Neuronal stem cell (in vitro differentiated cells): ENCODE results near the gene SNAI3.

Experiments used
- DNase-seq: peaks from one replicate; pipeline ENCODE4 v3.0.0-alpha.2; 2013; ENCODE audit warnings: low spot score
- H2AFZ ChIP-seq: one replicate; pipeline ENCODE4 v1.6.1; 2013; ENCODE audit warnings: mild to moderate bottlenecking, low read length, inconsistent platforms
- H2AK5ac ChIP-seq: 2 replicates; pipeline ENCODE4 v1.6.1; 2013; ENCODE audit warnings: low read depth, mild to moderate bottlenecking, inconsistent platforms, low read length, moderate library complexity, mixed read lengths
- H2BK120ac ChIP-seq: 2 replicates; pipeline ENCODE4 v1.6.1; 2013; ENCODE audit warnings: low read depth, mild to moderate bottlenecking, inconsistent platforms, low read length, moderate library complexity, mixed read lengths
- H2BK12ac ChIP-seq: one replicate; pipeline ENCODE4 v1.6.1; 2013; ENCODE audit warnings: low read length, inconsistent platforms
- H2BK15ac ChIP-seq: 2 replicates; pipeline ENCODE4 v1.6.1; 2013; ENCODE audit warnings: mild to moderate bottlenecking, low read length, inconsistent platforms, mixed read lengths
- H2BK5ac ChIP-seq: one replicate; pipeline ENCODE4 v1.6.1; 2013; ENCODE audit warnings: inconsistent platforms, mild to moderate bottlenecking, low read length, moderate library complexity
- H3K14ac ChIP-seq: one replicate; pipeline ENCODE4 v1.6.1; 2013; ENCODE audit warnings: low read length, inconsistent platforms
- H3K18ac ChIP-seq: 2 replicates; pipeline ENCODE4 v1.6.1; 2013; ENCODE audit warnings: low read length, inconsistent platforms
- H3K23ac ChIP-seq: 2 replicates; pipeline ENCODE4 v1.6.1; 2013; ENCODE audit warnings: low read depth, mild to moderate bottlenecking, mixed read lengths, low read length, inconsistent platforms; ENCODE audit not compliant: poor library complexity
- H3K27ac ChIP-seq: replicated peaks from 3 replicates; pipeline ENCODE4 v1.5.1; 2013; ENCODE audit warnings: low read length, inconsistent platforms
- H3K27me3 ChIP-seq, 3 experiments: 2 replicates each; pipeline ENCODE4 v1.6.1; 2013; ENCODE audit warnings: low read length in 3 of 3, mild to moderate bottlenecking in 2 of 3, inconsistent platforms in 1 of 3, low read depth in 1 of 3, mixed read lengths in 1 of 3, moderate library complexity in 1 of 3; ENCODE audit not compliant: control insufficient read depth in 3 of 3, insufficient read depth in 3 of 3
- H3K36me3 ChIP-seq, 2 donors: replicated peaks in 1 of 2; 2 replicates each; pipeline ENCODE4 v1.6.1; 2013; ENCODE audit warnings: low read length in 2 of 2; ENCODE audit not compliant: control insufficient read depth in 2 of 2, insufficient read depth in 2 of 2
- H3K4ac ChIP-seq: 2 replicates; pipeline ENCODE4 v1.6.1; 2013; ENCODE audit warnings: inconsistent platforms, mild to moderate bottlenecking, low read length, moderate library complexity
- H3K4me1 ChIP-seq, 2 donors: 1 replicate in 1 of 2; 2 replicates in 1 of 2; pipeline ENCODE4 v1.6.1; 2013; ENCODE audit warnings: low read length in 2 of 2, low read depth in 1 of 2; ENCODE audit not compliant: control insufficient read depth in 2 of 2, insufficient read depth in 1 of 2
- H3K4me2 ChIP-seq: one replicate; pipeline ENCODE4 v1.6.1; 2013; ENCODE audit warnings: mild to moderate bottlenecking, low read length, inconsistent platforms; ENCODE audit not compliant: insufficient read depth, poor library complexity, severe bottlenecking
- H3K4me3 ChIP-seq, 2 donors: 2 replicates each; pipeline ENCODE4 v1.5.1; 2013; ENCODE audit warnings: low read length in 2 of 2, mild to moderate bottlenecking in 2 of 2, inconsistent platforms in 1 of 2, moderate library complexity in 1 of 2
- H3K79me1 ChIP-seq: one replicate; pipeline ENCODE4 v1.6.1; 2013; ENCODE audit warnings: low read depth, mild to moderate bottlenecking, inconsistent platforms, low read length, moderate library complexity
- H3K9ac ChIP-seq: one replicate; pipeline ENCODE4 v1.6.1; 2013; ENCODE audit warnings: mild to moderate bottlenecking, low read depth, low read length, inconsistent platforms; ENCODE audit not compliant: poor library complexity
- H3K9me3 ChIP-seq, 2 donors: replicated peaks in 1 of 2; 2 replicates each; pipeline versions ENCODE3 to v1.6.1; 2013; ENCODE audit warnings: low read length in 2 of 2, mild to moderate bottlenecking in 2 of 2, inconsistent platforms in 1 of 2, low read depth in 1 of 2, mixed read lengths in 1 of 2, moderate library complexity in 1 of 2; ENCODE audit not compliant: control insufficient read depth in 2 of 2, insufficient read depth in 1 of 2
- H4K8ac ChIP-seq: one replicate; pipeline ENCODE4 v1.6.1; 2013; ENCODE audit warnings: low read depth, mild to moderate bottlenecking, inconsistent platforms, low read length, moderate library complexity
- H4K91ac ChIP-seq: one replicate; pipeline ENCODE4 v1.6.1; 2013; ENCODE audit warnings: low read length, low read depth, mild to moderate bottlenecking, inconsistent platforms; ENCODE audit not compliant: poor library complexity
- WGBS, 2 donors: extraction: QIAGEN DNeasy Blood & Tissue Kit; methylation state at CpG; one replicate each; pipeline ENCODE4 v1.1.7; 2013; ENCODE audit warnings: missing lambda C conversion rate in 2 of 2, mixed read lengths in 1 of 2; ENCODE audit not compliant: insufficient read length in 2 of 2, insufficient replicate concordance in 1 of 2; ENCODE audit errors: extremely low coverage in 2 of 2; 5-methylcytosine and 5-hydroxymethylcytosine counted together

The SNAI3 gene

DNA sequence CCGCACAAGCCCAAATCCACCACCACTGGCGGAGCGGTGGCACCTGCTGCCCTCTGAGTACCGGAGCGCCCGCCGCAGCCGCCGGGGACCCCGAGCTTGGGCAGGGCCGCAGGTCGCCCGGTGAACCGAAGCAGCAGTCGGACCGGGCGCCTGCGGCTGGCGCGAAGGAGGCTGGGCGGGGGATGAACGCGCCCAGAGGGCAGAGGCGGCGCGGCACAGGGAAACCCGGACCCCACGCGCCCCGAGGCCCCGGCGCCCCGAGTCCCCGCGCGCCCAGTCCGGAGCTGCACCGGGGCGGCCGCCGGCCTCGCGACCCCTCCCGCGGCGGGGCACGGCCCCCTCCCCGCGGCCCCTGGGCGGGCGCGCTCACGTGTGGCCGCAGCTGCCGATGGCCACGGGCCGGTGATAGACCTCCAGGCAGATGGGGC lies 19.5 kb upstream of the SNAI3 start:
- H2BK5ac ChIP-seq, result no peak overlapping the region
- H3K14ac ChIP-seq, result no peak overlapping the region
- no peak for DNase-seq
- peak overlapping the region; percentile 99 for H2AFZ ChIP-seq
- H3K4me2 ChIP-seq, result peak overlapping the region; percentile 96
- H3K9me3 ChIP-seq, result no peaks in the 10 kb centered on the region
- peaks cover 2 to 7% of the 10 kb centered on the region in 2 donors for H3K36me3 ChIP-seq
- peaks cover 25% of the 10 kb centered on the region for H3K79me1 ChIP-seq
- peak overlapping the region; percentile 84 to 91 for H3K4me3 ChIP-seq
- peak overlapping the region; percentile 85 for H3K18ac ChIP-seq
- H3K4me1 ChIP-seq, result peaks cover 12 to 17% of the 10 kb centered on the region in 2 donors
- no peak overlapping the region for H3K27ac ChIP-seq
- WGBS, 2 donors, result no CpG with 5 or more reads among the region's 57 CpGs
- no peak overlapping the region for H3K4ac ChIP-seq
- H2AK5ac ChIP-seq, result no peak overlapping the region
- H2BK15ac ChIP-seq, result no peak overlapping the region
- no peak overlapping the region for H4K91ac ChIP-seq
- no peak overlapping the region for H2BK120ac ChIP-seq
- no peak overlapping the region for H4K8ac ChIP-seq
- H3K27me3 ChIP-seq, result no peaks in the 10 kb centered on the region
- H3K9ac ChIP-seq, result peak overlapping the region; percentile 86
- peak overlapping the region; percentile 2 for H3K23ac ChIP-seq
- H2BK12ac ChIP-seq, result no peak overlapping the region

DNA sequence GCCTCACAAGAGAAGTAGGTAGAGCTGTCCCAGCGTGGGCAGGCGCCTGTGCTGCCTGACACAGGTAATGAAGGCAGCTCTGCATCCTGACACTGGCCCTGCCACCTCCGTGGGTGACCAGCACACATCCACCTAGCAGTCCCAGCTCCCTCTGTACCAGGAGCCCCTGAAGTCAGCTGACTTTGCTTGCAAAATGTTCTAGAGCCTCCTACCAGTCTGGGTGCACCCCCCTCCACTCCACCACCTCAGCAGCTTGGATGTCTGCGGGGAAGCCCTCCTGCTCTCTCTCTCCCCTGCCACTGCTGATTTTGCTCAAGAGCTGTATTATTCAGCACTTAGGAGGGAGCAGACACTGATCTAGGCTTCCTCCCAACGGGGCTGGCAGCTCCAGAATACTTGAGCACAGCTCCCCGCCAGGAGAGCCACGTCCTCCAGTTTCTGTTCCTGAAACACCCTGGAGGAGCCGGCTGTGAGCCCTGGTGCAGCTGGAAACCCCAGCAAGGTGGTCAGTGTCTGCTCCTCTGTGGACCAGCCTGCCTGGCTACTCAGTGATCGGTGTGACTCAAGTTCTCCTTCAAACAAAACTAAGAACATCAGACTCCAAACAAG lies 18.9 kb upstream of the SNAI3 start:
- Histone ChIP-seq H2BK12ac (no peak overlapping the region), H3K9me3 (no peaks in the 10 kb centered on the region), H3K4me3 (peak overlapping the region; percentile 84 to 91), H3K4me1 (peaks cover 12 to 17% of the 10 kb centered on the region in 2 donors), H3K27me3 (no peaks in the 10 kb centered on the region), H3K27ac (no peak overlapping the region), H2AK5ac (no peak overlapping the region), H3K14ac (no peak overlapping the region), H2BK15ac (no peak overlapping the region), H4K91ac (no peak overlapping the region), H3K4ac (no peak overlapping the region), H3K18ac (no peak overlapping the region), H2BK5ac (no peak overlapping the region), H3K9ac (peak overlapping the region; percentile 12), H4K8ac (peak overlapping the region; percentile 43), H2BK120ac (no peak overlapping the region), H3K23ac (no peak overlapping the region), H3K36me3 (peaks cover 5 to 10% of the 10 kb centered on the region in 2 donors), H3K4me2 (peak overlapping the region; percentile 96), H3K79me1 (peaks cover 25% of the 10 kb centered on the region), H2AFZ (peak overlapping the region; percentile 99)
- WGBS, 2 donors, result no CpG with 5 or more reads among the region's 9 CpGs
- no peak for DNase-seq

DNA sequence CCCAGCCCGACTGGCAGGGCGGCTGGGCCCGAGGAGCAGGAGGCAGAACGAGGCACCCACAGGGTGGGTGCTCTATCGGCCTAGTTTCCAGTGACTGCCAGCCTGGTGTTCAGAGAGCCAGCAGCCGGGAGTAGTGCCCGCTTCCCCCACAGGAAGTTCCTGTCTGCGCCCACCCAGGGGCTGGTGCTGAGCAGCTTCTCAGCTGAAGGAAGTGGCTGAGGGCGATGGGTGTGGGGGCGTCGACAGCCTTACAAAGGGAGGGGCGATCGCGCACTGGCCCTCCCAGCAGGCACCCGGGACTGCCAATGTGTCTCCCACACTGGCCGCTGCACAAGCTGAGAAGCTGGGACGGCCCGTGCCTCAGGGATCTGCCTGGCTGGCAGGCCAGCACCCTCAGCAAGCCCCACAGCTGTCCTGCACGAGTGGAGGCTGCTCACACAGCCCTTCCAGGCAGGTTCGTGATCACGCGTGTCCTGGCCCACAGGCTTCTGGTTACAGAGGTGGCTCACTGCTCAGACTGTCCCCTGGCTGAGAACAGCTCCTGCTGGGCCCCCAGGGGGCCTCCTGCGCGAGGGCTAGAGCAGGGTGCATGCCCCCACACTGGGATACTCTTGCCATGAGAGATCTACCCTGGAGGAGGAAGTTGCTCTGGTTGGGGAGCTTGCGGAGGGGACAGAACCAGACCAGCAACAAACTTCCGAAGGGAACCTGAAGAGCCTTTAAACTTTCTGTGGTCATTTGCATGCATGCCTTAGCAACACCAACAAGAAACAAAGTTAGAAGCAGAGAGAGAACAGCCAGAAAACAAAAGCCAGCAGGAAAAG lies 17.4 kb upstream of the SNAI3 start:
- no peak for DNase-seq
- no CpG with 5 or more reads among the region's 26 CpGs for WGBS, 2 donors
- peaks cover 11 to 24% of the 10 kb centered on the region in 2 donors for H3K36me3 ChIP-seq

More for the DNA sequence above, 17.4 kb upstream of the SNAI3 start:
- Histone ChIP-seq H3K27me3 (no peaks in the 10 kb centered on the region), H3K4me2 (no peak overlapping the region), H3K4ac (no peak overlapping the region), H3K18ac (no peak overlapping the region), H3K4me3 (peak overlapping the region in 1 of 2 donors; percentile 5), H3K23ac (peak overlapping the region; percentile 65), H4K8ac (no peak overlapping the region), H3K79me1 (peaks cover 25% of the 10 kb centered on the region), H2BK15ac (no peak overlapping the region), H4K91ac (no peak overlapping the region), H2BK5ac (no peak overlapping the region), H2BK120ac (no peak overlapping the region), H3K9me3 (no peaks in the 10 kb centered on the region), H2AK5ac (no peak overlapping the region), H3K4me1 (peaks cover 12 to 17% of the 10 kb centered on the region in 2 donors), H2BK12ac (no peak overlapping the region), H3K14ac (no peak overlapping the region), H2AFZ (no peak overlapping the region), H3K27ac (no peak overlapping the region), H3K9ac (no peak overlapping the region)
